H1 (cell line): Measurements from ENCODE around the gene ITGAE. TPM values are rescaled to one million over a fixed set of nuclear protein-coding genes. Genes with fewer than 3 reads are reported as not detected.

Experiments
- ASH2L ChIP-seq: fragments of 200-600, 300-600 bp; sonication (generic); IDR thresholded peaks from one replicate; pipeline ENCODE4 v1.7.1; 2017; ENCODE audit warnings: low read length
- BRCA1 ChIP-seq: IDR thresholded peaks from 2 replicates; pipeline ENCODE4 v1.6.1; 2012; ENCODE audit warnings: low read depth, low read length, improper control_type of control experiment
- SAP30 ChIP-seq: fragments of 300-600 bp; sonication (generic); IDR thresholded peaks from 2 replicates; pipeline ENCODE4 v1.7.1; 2012; ENCODE audit warnings: low read length, moderate library complexity, mild to moderate bottlenecking, inconsistent platforms; ENCODE audit not compliant: insufficient read depth, insufficient replicate concordance
- polyA plus RNA-seq, 7 experiments: library from polyadenylated mRNA; depleted of rRNA in 3 of 7; stranded (reverse) in 5 of 7; unstranded in 2 of 7; fragments of >200 nt in 5 of 7; fragments of 200-250 nt in 2 of 7; gene quantifications; 1 replicate in 5 of 7; 2 replicates in 1 of 7; 4 replicates in 1 of 7; pipeline versions ENCODE4 v1.2.1 to v1.2.3, GENCODE V29; 2011 to 2013; ENCODE audit warnings: missing spikeins in 2 of 7, mixed read lengths in 2 of 7
- total RNA-seq: library from RNA; stranded (reverse); fragmentation: NEBNext Ultra II Directional; extraction: Animal tissue kit (Norgen Biotek cat#: 25700); gene quantifications from 2 replicates; pipeline ENCODE4 v1.2.1, GENCODE V29; 2021

The ITGAE gene
- total and polyA plus RNA-seq, 2 of the 8 experiments (the other 6 are each of a cell fraction or from before 2014, with no cell fraction given), result 23.2 to 43.1 TPM

- TF ChIP-seq BRCA1 (no peak), ASH2L (no peak), SAP30 (no peak)
These were observed 85.7 kb downstream of the ITGAE start (continued) for GRCh38 chr17:3715296-3715695.
